ENCODE data around the gene GTF2F1. TPM values are rescaled to one million over a fixed set of nuclear protein-coding genes. Genes with fewer than 3 reads are reported as not detected.
"Not testable (repeated sequence)": the region's sequence is repeated elsewhere in the genome, so short reads cannot be mapped to it uniquely, and the experiment has no call there.

The GTF2F1 gene
- total RNA-seq, 1 donor from 2014 or later = 52.8 TPM

DNA sequence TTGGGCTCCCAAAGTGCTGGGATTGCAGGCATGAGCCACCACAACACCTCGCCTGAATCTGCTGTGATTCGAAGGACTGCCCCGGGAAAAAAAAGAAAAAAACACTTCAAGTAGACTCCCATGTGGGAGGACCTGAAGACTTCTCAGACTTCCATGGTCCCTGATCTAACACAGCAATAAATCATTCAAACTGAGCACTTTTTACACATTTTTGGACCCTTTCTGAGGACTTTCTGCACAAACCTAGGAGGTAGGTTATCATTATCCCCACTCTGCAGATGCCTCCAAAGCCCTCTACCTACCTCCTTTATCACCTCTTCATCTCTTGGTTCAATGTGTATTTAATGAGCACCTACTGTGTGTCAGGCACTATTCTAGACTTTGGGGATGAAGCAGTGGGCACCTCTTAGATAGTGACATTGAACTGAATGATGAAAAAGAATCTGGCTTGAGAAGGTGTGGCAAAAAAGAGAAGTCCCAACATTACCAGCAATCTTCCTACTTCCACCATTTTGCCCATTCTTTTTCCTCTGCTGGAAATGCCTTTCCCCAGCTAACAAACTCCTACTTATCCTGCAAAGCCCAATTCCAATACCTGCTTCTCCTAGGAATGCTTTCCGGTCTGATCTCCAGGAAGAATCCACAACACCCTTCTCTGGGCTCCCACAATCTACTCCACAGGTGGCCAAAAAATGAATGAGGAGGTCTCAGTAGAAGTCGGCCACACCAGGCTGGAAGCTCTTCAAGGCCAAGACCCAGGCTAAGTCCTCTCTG is 33.2 kb downstream of the GTF2F1 start:
- no peaks in the 10 kb centered on the region for H3K9me3 ChIP-seq
- no peak overlapping the region for H3K27ac ChIP-seq
- H3K4me1 ChIP-seq = peaks cover 16% of the 10 kb centered on the region
- no peak for TF ChIP-seq POLR2A (IDR thresholded peaks at IDR 0.05)
- DNase-seq (ENCODE audit: extremely low spot score in 2 of 2) = no peak
- no peak overlapping the region for H3K4me3 ChIP-seq
- H3K36me3 ChIP-seq = peaks cover 0 to 7% of the 10 kb centered on the region in 2 donors
- intact Hi-C loops (cut with DNase I) = loop anchor here (10.0 kb wide), 1 partner anchor 145 kb away; no protein-coding TSS in a partner anchor
- no peaks in the 10 kb centered on the region for H3K27me3 ChIP-seq

DNA sequence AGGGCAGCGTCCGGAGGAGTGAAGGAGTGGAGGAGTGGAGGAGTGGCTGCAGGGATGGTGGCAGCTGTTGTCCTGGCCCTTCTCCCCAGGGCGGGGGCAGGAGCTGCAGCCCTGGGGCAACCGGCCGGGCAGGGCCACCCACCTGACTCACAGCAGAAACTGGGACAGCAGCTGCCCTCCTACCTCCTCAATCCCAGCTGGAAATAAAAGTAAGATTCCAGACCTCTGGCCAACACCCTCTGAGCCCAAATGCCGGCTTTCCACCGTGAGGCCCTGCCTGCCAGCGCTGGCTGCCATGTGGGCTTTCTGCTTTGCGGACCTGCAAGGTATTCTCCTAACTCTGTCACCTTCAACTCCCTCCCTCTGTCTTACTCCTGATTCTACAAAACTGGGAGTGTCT is 35.0 kb downstream of the GTF2F1 start:
- H3K27ac ChIP-seq = no peak overlapping the region
- no peak for DNase-seq (ENCODE audit: extremely low spot score in 2 of 2)

DNA sequence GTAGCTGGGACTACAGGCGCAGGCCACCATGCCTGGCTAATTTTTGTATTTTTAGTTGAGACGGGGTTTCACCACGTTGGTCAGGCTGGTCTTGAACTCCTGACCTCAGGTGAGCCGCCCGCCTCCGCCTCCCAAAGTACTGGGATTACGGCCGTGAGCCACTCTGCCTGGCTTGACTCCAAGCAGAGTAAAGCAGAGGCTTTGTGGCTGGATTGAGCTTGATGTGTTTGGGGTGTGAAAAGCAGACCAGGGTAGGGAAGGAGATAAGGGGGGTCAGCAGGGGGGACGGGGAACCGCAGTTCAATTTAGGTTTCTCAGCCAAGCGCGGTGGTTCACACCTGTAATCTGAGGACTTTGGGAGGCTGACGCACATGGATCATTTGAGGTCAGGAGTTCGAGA is 35.8 kb downstream of the GTF2F1 start:
- Histone ChIP-seq H3K27me3 (no peaks in the 10 kb centered on the region), H3K36me3 (no peaks in the 10 kb centered on the region), H3K9me3 (no peaks in the 10 kb centered on the region), H3K27ac (no peak overlapping the region), H3K4me1 (peaks cover 1% of the 10 kb centered on the region), H3K4me3 (no peak overlapping the region)
- intact Hi-C loops (cut with DNase I) = no loop called here
- DNase-seq (ENCODE audit: extremely low spot score in 2 of 2) = no peak
- no peak for TF ChIP-seq CTCF (IDR thresholded peaks at IDR 0.05)

More for the DNA sequence above, 35.0 kb downstream of the GTF2F1 start:
- no peak for TF ChIP-seq CTCF (IDR thresholded peaks at IDR 0.05)
- TF ChIP-seq POLR2AphosphoS5 (IDR thresholded peaks at IDR 0.05; ENCODE audit: insufficient read depth in 1 of 2, low read depth in 1 of 2) = no peak
- TF ChIP-seq POLR2A (IDR thresholded peaks at IDR 0.05) = no peak
- intact Hi-C loops (cut with DNase I) = no loop called here
- Histone ChIP-seq H3K36me3 (no peaks in the 10 kb centered on the region), H3K9me3 (no peaks in the 10 kb centered on the region), H3K4me1 (peaks cover 9% of the 10 kb centered on the region), H3K27me3 (no peaks in the 10 kb centered on the region), H3K4me3 (no peak overlapping the region)

DNA sequence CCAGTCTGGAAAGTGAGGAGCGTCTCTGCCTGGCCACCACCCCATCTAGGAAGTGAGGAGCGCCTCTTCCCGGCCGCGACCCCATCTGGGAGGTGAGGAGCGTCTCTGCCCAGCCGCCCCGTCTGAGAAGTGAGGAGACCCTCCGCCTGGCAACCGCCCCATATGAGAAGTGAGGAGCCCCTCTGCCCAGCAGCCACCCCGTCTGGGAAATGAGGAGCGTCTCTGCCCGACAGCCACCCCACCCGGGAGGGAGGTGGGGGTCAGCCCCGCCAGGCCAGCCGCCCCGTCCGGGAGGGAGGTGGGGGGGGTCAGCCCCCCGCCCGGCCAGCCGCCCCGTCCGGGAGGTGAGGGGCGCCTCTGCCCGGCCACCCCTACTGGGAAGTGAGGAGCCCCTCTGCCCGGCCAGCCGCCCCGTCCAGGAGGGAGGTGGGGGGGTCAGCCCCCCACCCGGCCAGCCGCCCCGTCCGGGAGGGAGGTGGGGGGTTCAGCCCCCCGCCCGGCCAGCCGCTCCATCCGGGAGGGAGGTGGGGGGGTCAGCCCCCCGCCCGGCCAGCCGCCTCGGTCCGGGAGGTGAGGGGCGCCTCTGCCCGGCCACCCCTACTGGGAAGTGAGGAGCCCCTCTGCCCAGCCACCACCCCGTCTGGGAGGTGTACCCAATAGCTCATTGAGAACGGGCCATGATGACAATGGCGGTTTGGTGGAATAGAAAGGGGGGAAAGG is 37.5 kb downstream of the GTF2F1 start:
- DNase-seq (ENCODE audit: extremely low spot score in 2 of 2); intact Hi-C loops (cut with DNase I); H3K9me3 ChIP-seq; H3K27me3 ChIP-seq; H3K4me3 ChIP-seq; H3K36me3 ChIP-seq; H3K27ac ChIP-seq; H3K4me1 ChIP-seq: not testable (repeated sequence)

- Histone ChIP-seq H3K9me3 (no peaks in the 10 kb centered on the region), H3K27ac (no peak overlapping the region), H3K4me3 (no peak overlapping the region), H3K4me1 (no peaks in the 10 kb centered on the region), H3K36me3 (no peaks in the 10 kb centered on the region), H3K27me3 (no peaks in the 10 kb centered on the region)
- intact Hi-C loops (cut with DNase I) = no loop called here
- peak in 2 of 3 experiments; percentile 20 to 24 for TF ChIP-seq CTCF (IDR thresholded peaks at IDR 0.05)
- no peak for TF ChIP-seq POLR2A (IDR thresholded peaks at IDR 0.05)
- no peak for DNase-seq (ENCODE audit: extremely low spot score in 2 of 2)
Observed at GRCh38 chr19:6354098-6354674, 38.8 kb downstream of the GTF2F1 start.
